Esophagus muscularis mucosa (tissue), 4 donors: ENCODE measurements around the gene TMX2.

Experiments
- EP300 ChIP-seq: sonication (generic); formaldehyde crosslinking; IDR thresholded peaks from one replicate; pipeline ENCODE4 v1.6.1; 2017; ENCODE audit warnings: antibody characterized with exemption
- POLR2A ChIP-seq: fragments of 450-650 bp; IDR thresholded peaks from one replicate; pipeline ENCODE4 v1.6.1; 2017; ENCODE audit warnings: antibody characterized with exemption, moderate library complexity, mild to moderate bottlenecking, low read depth
- POLR2AphosphoS5 ChIP-seq, 2 donors: sonication (generic); formaldehyde crosslinking; IDR thresholded peaks; one replicate each; pipeline ENCODE4 v1.6.1; 2017; ENCODE audit warnings: antibody characterized with exemption in 2 of 2
- TF ChIP-seq, protein P1 (sequence below), 3 experiments: fragments of 200-600 bp in 2 of 3; fragments of 450-650 bp in 1 of 3; sonication (generic) in 2 of 3; IDR thresholded peaks; one replicate each; pipeline ENCODE4 v1.5.1; 2017 to 2019; ENCODE audit warnings: antibody characterized with exemption in 3 of 3, mild to moderate bottlenecking in 2 of 3, moderate library complexity in 1 of 3

DNA sequence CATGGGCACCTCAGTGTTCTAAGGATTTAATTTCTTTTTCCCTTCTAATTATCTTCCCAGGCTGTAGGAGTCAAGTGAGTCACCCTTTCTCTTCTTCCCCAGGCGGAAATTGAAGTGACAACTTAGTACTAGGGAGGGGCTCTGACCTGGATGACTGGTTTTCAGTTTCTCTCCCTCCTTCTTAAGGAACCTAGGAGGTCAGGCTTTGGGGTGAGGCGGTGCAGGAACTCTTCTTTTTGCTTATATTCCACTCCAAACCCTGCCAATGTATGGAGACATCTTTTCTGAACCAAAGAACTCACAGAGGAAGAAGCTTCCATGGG, 31.9 kb upstream of the TMX2 start:
- TF ChIP-seq, protein P1, sequence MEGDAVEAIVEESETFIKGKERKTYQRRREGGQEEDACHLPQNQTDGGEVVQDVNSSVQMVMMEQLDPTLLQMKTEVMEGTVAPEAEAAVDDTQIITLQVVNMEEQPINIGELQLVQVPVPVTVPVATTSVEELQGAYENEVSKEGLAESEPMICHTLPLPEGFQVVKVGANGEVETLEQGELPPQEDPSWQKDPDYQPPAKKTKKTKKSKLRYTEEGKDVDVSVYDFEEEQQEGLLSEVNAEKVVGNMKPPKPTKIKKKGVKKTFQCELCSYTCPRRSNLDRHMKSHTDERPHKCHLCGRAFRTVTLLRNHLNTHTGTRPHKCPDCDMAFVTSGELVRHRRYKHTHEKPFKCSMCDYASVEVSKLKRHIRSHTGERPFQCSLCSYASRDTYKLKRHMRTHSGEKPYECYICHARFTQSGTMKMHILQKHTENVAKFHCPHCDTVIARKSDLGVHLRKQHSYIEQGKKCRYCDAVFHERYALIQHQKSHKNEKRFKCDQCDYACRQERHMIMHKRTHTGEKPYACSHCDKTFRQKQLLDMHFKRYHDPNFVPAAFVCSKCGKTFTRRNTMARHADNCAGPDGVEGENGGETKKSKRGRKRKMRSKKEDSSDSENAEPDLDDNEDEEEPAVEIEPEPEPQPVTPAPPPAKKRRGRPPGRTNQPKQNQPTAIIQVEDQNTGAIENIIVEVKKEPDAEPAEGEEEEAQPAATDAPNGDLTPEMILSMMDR (IDR thresholded peaks at IDR 0.05), result no peak
- TF ChIP-seq POLR2A (no peak), EP300 (no peak), POLR2AphosphoS5 (IDR thresholded peaks at IDR 0.05) (no peak)
